AG09309 (cell line): ENCODE results near the gene CENPP.

ENCODE experiments used
- DNase-seq: peaks from one replicate; pipeline ENCODE4 v3.0.0-alpha.2; 2010; ENCODE audit warnings: low read depth
- H3K4me3 ChIP-seq: 2 replicates; pipeline ENCODE4 v1.5.1; 2011; ENCODE audit warnings: mild to moderate bottlenecking, low read depth, low read length, moderate library complexity; ENCODE audit not compliant: control insufficient read depth
- CTCF ChIP-seq: IDR thresholded peaks from 2 replicates; pipeline ENCODE4 v1.5.1; 2011; ENCODE audit warnings: mild to moderate bottlenecking, low read depth, low read length, inconsistent platforms; ENCODE audit not compliant: insufficient read depth, control insufficient read depth; ENCODE audit errors: missing control alignments

Gene CENPP

GRCh38 chr9:92520837-92521236 lies 195.1 kb downstream of the CENPP start:
- DNase-seq = no peak
- no peak for TF ChIP-seq CTCF
- no peak overlapping the region for H3K4me3 ChIP-seq

DNA sequence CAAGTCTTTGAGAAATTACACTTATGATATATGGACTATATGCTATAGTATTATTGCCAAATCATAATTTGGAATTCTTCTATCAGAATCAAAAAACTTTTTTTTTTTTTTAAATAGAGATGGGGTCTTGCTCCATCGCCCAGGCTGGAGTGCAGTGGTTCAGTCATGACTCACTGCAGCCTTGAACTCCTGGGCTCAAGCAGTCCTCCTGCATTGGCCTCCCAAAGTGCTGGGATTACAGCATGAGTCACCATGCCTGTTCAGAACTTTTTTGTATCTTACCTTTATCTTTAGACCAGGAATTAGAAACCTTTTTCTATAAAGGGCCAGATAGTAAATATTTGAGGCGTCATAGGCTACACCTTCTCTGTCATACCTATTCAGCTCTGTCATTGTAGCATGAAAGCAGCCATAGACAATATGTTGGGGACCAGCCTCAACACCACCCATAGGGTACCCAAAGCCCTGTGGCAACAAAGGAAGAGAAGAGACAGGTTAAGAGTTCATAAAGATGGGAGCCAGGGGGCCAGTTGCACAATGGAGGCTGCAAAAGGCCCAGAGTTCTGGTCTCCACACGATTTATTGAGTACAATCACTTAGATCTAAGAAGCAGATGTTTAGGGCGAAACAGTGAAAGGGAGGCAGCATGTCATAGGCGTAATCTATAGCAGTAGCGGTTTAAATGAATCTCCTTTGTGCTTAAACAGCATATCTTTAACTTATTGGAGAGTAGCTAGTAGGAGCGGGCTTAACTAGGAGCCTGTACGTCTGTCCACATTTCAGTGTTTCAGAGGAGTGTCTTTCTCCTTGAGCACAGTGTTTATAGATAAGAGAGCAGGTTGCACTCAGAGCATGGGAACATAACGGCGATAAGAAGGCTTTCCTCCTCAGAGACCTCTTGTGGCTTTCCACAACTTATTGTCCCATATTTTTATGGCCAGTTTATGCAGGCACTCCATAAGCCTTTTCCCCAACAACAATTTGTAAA lies 197.5 kb downstream of the CENPP start:
- H3K4me3 ChIP-seq = no peak overlapping the region
- no peak for TF ChIP-seq CTCF
- DNase-seq = no peak

DNA sequence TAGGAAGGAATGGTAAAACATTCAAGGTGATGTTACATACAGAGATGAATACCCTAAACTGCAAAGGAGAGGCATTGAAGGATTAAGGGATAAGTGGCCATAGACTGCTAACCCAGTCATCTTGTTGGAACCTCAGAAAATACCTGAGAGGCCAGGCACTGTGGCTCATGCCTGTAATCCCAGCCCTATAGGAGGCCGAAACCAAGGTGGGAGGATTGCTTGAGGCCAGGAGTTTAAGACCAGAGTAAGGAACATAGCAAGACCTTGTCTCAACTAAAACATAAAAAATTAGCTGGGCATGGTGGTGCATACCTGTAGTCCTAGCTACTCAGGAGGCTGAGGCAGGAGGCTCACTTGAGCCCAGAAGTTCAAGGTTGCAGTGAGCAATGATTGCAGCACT lies 199.1 kb downstream of the CENPP start:
- H3K4me3 ChIP-seq = no peak overlapping the region
- DNase-seq = no peak
- TF ChIP-seq CTCF = no peak

GRCh38 chr9:92525306-92525705 lies 199.6 kb downstream of the CENPP start:
- no peak for TF ChIP-seq CTCF
- DNase-seq = no peak
- H3K4me3 ChIP-seq = no peak overlapping the region

DNA sequence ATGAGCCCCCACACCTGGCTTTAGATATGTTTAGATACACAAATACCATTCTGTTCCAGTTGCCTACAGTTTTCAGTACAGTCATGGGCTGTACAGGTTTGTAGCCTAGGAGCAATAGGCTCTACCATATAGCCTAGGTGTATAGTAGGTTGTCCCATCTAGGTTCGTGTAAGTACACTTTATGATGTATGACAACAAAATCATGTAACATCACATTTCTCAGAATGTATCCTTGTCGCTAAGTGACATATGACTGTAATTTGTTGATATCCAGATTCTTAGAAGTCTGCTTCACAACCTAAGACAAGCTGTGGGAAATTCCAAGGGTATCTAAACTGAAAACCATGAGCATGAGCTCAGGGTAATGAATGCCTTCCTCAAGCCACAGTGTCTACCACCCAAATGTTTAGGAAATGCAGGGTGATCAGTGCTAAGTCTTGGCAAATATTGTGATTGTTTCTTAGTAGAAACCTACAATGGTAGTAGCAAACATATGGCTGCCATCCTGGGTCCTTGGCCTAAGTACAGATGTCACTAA lies 201.6 kb downstream of the CENPP start:
- no peak for DNase-seq
- no peak overlapping the region for H3K4me3 ChIP-seq
- no peak for TF ChIP-seq CTCF

DNA sequence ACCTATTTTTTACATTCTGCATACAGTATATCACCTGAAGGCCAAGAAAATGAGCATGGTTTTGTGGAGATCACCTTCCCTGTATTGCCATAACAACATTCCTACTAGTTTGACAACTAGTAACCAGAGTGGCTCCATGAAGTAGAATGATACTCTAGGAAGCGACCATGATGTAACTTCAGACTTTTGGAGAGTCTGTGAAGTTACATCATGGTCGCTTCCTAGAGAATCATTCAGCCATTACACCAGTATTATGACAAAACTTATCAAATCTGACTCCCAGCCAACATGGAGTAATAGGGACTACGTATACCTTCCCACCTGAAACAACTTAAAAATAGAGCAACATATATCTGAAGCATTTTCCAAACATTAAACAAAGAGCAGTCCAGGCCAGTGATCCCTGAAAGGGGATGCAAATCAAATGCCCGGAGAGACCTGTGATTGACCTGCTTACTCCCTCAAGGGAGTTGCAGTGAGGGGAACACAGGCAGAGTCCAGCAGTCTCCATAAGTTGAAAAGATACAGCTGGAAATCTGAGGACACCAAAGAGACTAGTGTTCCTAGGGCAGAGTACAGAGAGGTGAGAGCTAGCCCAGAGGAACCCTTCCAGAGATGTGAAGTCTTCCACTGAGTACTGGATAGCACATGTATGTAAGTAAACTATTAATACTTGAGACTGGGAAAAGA lies 202.2 kb downstream of the CENPP start:
- no peak for DNase-seq
- no peak for TF ChIP-seq CTCF
- no peak overlapping the region for H3K4me3 ChIP-seq
